A549 (cell line): ENCODE results near the gene PRMT9.
A peak's percentile ranks its signal among the peaks of the same experiment; 100 is the strongest.

Source experiments
- CTCF ChIP-seq: fragments of >200 bp; sonication (Bioruptor Twin); formaldehyde crosslinking; IDR thresholded peaks from 3 replicates; pipeline ENCODE4 v1.5.1; 2016
- E2F6 ChIP-seq: IDR thresholded peaks from 2 replicates; pipeline ENCODE4 v1.6.1; 2012; ENCODE audit warnings: low read depth, borderline replicate concordance
- ESRRA ChIP-seq: fragments of 150-350 bp; IDR thresholded peaks from 2 replicates; pipeline ENCODE4 v1.6.1; 2014; ENCODE audit warnings: mild to moderate bottlenecking, low read length, borderline replicate concordance
- NFE2L2 ChIP-seq: fragments of 150-350 bp; conservative IDR thresholded peaks from 2 replicates; pipeline ENCODE4 v1.6.1; 2014; ENCODE audit warnings: low read length
- TP53 ChIP-seq: fragments of 250-450 bp; sonication (Bioruptor Pico); IDR thresholded peaks from 2 replicates; pipeline ENCODE4 v1.5.0; 2021; ENCODE audit warnings: mild to moderate bottlenecking, moderate library complexity
- ZFP36 ChIP-seq: fragments of 450-650 bp; IDR thresholded peaks from 2 replicates; pipeline ENCODE4 v1.6.1; 2014; ENCODE audit warnings: borderline replicate concordance; ENCODE audit not compliant: partially characterized antibody

GRCh38 chr4:147617173-147617840 is 66.7 kb downstream of the PRMT9 start, which contains the start of gene TMEM184C:
- TF ChIP-seq E2F6 (0 out of 2 replicates have a peak, but pooled peaks have one; percentile 45), ZFP36 (no peak), TP53 (CRISPR knock-in tag) (no peak), CTCF (no peak), NFE2L2 (no peak), ESRRA (no peak)
